ENCODE data around the gene SAPCD2. TPM values are rescaled to one million over a fixed set of nuclear protein-coding genes. Genes with fewer than 3 reads are reported as not detected.
A peak's percentile ranks its signal among the peaks of the same experiment; 100 is the strongest.

SAPCD2 gene
- total RNA-seq, 2 donors from 2014 or later: 7.2 to 17.2 TPM

DNA sequence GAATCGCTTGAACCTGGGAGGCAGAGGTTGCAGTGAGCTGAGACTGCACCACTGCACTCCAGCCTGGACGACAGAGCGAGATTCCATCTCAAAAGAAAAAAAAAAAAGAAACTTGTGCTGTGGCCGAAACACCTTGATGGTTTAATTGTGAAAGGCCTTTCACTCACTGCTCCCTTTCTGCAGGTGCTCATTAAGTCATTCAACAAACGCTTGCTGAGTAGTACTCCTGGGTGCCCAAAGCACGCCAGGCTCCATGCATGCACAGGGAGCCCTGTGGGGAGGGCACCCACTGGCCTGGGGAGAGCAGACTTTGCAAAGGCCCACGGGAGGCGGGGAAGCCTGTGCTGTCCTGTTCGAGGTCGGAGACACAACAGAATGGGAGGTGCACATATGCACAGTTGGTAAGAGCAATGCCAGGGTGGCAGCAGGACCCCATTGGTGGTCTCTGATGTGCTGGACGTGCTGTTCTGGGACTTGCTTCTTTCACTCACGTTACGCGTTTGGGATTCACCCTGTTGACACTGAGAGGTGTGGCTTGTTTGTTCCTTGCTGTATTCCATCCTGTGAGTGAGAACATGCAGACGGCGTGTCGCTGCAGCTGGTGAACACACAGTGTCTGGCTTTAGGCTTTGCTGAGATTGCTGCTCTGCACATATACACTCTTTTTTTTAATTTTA is 13.5 kb downstream of the SAPCD2 start:
- intact Hi-C loops (cut with DNase I): no loop called here
- Histone ChIP-seq H3K27me3 (replicated peaks; ENCODE audit: insufficient read depth) (no peaks in the 10 kb centered on the region), H3K27ac (peak overlapping the region; percentile 12 to 21), H3K36me3 (no peaks in the 10 kb centered on the region), H3K9me3 (no peaks in the 10 kb centered on the region), H3K4me3 (no peak overlapping the region), H3K4me1 (replicated peaks) (peaks cover 31% of the 10 kb centered on the region)
- DNase-seq (ENCODE audit: low spot score): no peak
- 48% methylated on average over 17 of the region's 17 CpGs for WGBS
- TF ChIP-seq POLR2AphosphoS5 (IDR thresholded peaks at IDR 0.05) (peak; percentile 45), POLR2A (IDR thresholded peaks at IDR 0.05) (no peak)
- TF ChIP-seq, protein P1, sequence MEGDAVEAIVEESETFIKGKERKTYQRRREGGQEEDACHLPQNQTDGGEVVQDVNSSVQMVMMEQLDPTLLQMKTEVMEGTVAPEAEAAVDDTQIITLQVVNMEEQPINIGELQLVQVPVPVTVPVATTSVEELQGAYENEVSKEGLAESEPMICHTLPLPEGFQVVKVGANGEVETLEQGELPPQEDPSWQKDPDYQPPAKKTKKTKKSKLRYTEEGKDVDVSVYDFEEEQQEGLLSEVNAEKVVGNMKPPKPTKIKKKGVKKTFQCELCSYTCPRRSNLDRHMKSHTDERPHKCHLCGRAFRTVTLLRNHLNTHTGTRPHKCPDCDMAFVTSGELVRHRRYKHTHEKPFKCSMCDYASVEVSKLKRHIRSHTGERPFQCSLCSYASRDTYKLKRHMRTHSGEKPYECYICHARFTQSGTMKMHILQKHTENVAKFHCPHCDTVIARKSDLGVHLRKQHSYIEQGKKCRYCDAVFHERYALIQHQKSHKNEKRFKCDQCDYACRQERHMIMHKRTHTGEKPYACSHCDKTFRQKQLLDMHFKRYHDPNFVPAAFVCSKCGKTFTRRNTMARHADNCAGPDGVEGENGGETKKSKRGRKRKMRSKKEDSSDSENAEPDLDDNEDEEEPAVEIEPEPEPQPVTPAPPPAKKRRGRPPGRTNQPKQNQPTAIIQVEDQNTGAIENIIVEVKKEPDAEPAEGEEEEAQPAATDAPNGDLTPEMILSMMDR (IDR thresholded peaks at IDR 0.05): no peak

DNA sequence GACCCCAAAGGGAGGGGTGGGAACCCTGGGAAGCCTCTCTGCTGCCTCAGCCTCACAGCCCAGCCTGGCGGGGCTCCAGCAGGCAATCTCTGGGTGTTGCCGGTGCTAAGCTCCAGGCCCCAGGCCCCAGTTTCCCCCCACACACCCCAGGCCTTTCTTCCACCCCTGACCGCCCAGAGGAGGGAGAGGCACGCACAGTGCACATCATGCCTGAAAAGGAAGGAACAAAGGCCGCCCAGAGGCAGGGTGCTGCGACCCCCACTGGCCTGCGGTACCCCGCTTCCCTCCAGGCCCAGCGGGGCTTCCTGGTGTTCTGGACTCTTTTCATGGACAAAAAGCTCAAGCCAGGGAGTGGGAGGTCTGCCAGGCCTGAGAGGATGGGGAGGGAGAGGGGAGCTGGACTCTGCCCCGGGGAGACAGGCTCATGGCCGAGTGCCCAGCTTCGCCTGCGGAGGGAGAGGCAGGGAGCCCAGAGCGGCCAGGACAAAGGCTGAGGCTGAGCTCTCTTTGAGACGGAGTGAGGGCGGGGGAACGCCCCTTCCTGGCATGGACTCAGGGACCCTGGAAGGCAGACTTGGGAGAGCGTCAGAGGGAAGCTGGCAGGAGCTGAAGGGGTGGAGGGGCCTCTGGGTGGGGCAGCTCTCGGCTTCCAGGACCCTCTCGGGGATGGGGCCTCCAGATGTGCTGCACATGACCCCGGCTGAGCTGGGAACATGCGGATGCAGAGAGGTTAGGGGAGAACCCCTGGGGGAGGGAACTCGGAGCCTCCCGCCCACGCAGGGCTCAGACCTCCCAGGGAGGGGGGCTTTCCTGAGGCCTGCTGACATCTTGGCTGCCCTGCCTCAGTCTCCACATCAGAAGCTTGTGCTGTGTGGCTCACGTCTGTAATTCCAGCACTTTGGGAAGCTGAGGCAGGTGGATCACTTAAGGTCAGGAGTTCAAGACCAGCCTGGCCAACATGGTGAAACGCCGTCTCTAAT is 14.7 kb downstream of the SAPCD2 start:
- no peak overlapping the region for H3K4me3 ChIP-seq
- no peaks in the 10 kb centered on the region for H3K9me3 ChIP-seq
- peaks cover 31% of the 10 kb centered on the region for H3K4me1 ChIP-seq (replicated peaks)
- no peaks in the 10 kb centered on the region for H3K27me3 ChIP-seq (replicated peaks; ENCODE audit: insufficient read depth)
- intact Hi-C loops (cut with DNase I): no loop called here
- 15% methylated on average over 28 of the region's 28 CpGs for WGBS
- peak; percentile 64 for DNase-seq (ENCODE audit: low spot score)
- TF ChIP-seq, protein P1 (IDR thresholded peaks at IDR 0.05): no peak
- peak; percentile 25 for TF ChIP-seq POLR2AphosphoS5 (IDR thresholded peaks at IDR 0.05)
- no peaks in the 10 kb centered on the region for H3K36me3 ChIP-seq
- peak overlapping the region; percentile 14 to 46 for H3K27ac ChIP-seq

DNA sequence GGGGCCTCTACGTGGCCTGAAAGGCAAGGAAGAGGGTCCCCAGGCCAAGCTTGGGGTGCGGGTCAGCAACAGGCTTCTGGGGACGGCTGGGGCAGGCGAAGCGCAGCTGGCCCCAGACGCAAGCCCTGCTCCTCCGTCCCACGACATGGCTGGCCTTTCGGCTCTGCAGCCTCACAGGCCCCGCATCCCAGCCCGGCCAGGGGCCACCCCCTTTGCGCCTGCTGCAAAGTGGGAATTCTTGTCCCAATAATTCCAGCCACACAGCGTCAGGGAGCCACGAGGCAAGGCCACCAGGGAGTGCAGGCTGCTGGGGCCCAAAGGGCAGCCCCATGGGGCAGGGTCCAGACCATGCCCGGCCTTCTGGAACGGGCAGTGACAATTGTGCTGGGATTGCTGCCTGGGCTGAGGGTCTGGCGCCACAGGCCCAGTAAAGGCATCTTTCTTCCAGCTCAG is 15.4 kb downstream of the SAPCD2 start:
- H3K27me3 ChIP-seq (replicated peaks; ENCODE audit: insufficient read depth): no peaks in the 10 kb centered on the region
- H3K27ac ChIP-seq: peak overlapping the region; percentile 14 to 46
- no peak for TF ChIP-seq POLR2A (IDR thresholded peaks at IDR 0.05)
- no peak for TF ChIP-seq POLR2AphosphoS5 (IDR thresholded peaks at IDR 0.05)
- TF ChIP-seq, protein P1 (IDR thresholded peaks at IDR 0.05): no peak
- WGBS: 74% methylated on average over 16 of the region's 17 CpGs
- no peak for DNase-seq (ENCODE audit: low spot score)
- H3K9me3 ChIP-seq: no peaks in the 10 kb centered on the region
- intact Hi-C loops (cut with DNase I): no loop called here
- no peaks in the 10 kb centered on the region for H3K36me3 ChIP-seq
- H3K4me1 ChIP-seq (replicated peaks): peaks cover 31% of the 10 kb centered on the region
- no peak overlapping the region for H3K4me3 ChIP-seq

DNA sequence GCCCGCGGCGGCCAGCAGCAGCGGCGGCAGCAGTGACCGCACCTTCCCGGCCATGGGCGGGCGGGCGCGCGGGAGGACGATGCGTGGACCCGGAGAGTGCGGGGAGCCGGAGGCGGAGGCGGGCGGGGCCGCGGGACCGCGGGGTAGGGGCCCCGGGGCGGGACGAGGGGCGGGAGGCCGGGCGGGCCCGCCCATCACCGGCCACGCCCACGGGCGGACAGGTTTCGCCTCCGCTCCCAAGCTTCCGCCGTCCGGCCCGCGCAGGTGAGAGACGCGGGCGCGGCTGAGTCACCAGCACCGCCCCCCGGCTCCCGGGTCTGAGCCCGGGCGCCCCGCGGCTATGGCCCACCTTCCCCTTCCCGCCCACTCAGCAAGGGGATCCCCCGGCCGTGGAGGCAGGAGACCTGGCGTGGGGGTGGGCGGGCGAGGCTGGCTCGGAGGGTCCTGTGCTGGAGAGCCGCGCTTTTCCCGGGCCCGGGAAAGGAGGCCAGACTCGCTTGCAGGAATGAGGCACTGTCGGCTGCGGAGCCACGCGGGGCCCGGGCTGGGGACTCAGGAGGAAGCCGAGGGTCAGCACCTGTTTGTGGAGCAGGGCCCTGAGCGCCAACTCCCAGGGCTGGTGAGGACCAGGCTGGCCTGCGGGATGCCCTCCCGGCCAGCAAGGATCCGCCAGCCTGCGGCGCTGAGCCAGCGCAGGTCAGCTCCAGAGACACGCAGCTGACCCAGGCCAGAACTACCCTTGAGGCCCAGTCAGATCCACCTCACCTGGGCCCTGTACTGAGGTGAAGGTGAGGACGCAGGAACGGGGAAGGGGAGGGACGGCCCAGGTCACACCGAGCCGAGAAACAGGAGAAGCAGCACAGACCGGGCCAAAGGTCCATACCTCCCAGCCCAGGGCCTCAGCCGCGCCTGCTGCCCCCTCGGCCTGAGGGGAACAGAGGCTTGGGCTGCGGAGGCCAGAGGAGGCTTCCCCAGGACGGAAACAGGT is 16.1 kb downstream of the SAPCD2 start, which contains the start of gene ENTPD2:
Gene ENTPD2, minus strand, starts transcription at position 118 of the 988 bp plus-strand sequence. Its CDS starts 64 bp downstream, at position 54.
- Histone ChIP-seq H3K4me3 (peak within 1 kb of the TSS; percentile 43 to 58), H3K9me3 (no peaks in the 10 kb centered on the region), H3K36me3 (no peaks in the 10 kb centered on the region), H3K27me3 (replicated peaks; ENCODE audit: insufficient read depth) (no peaks in the 10 kb centered on the region), H3K27ac (peak within 1 kb of the TSS; percentile 43 to 76), H3K4me1 (replicated peaks) (peaks cover 36% of the 10 kb centered on the region)
- TF ChIP-seq POLR2AphosphoS5 (IDR thresholded peaks at IDR 0.05) (peak; percentile 39), POLR2A (IDR thresholded peaks at IDR 0.05) (peak; percentile 43)
- TF ChIP-seq, protein P1 (IDR thresholded peaks at IDR 0.05): no peak
- intact Hi-C loops (cut with DNase I): no loop called here
- peak; percentile 82 for DNase-seq (ENCODE audit: low spot score)
- 51% methylated on average over 32 of the region's 90 CpGs for WGBS

Measured in prostate gland (tissue), 2 donors.